Liver (tissue), 9 donors: ENCODE results near the gene SLC51A. TPM values are rescaled to one million over a fixed set of nuclear protein-coding genes. Genes with fewer than 3 reads are reported as not detected.

Experiments
- DNase-seq: peaks from one replicate; pipeline ENCODE4 v3.0.0-alpha.2; 2017; ENCODE audit warnings: low spot score
- H3K27ac ChIP-seq, 2 donors: one replicate each; pipeline ENCODE4 v1.7.0; 2013; ENCODE audit warnings: inconsistent platforms in 2 of 2, low read length in 2 of 2, control low read depth in 1 of 2, low read depth in 1 of 2, mild to moderate bottlenecking in 1 of 2
- H3K27me3 ChIP-seq, 4 donors: one replicate each; pipeline versions ENCODE4 v1.6.1 to v1.7.0; 2013; ENCODE audit warnings: low read length in 3 of 4, inconsistent platforms in 1 of 4, mild to moderate bottlenecking in 1 of 4, moderate library complexity in 1 of 4; ENCODE audit not compliant: control insufficient read depth in 4 of 4, insufficient read depth in 4 of 4
- H3K36me3 ChIP-seq, 4 donors: one replicate each; pipeline versions ENCODE4 v1.6.1 to v1.7.0; 2013; ENCODE audit warnings: low read length in 3 of 4, mild to moderate bottlenecking in 3 of 4, low read depth in 1 of 4, moderate library complexity in 1 of 4; ENCODE audit not compliant: control insufficient read depth in 4 of 4, insufficient read depth in 3 of 4
- H3K4me1 ChIP-seq, 4 donors: one replicate each; pipeline versions ENCODE4 v1.6.1 to v1.7.0; 2013; ENCODE audit warnings: low read length in 3 of 4, mild to moderate bottlenecking in 3 of 4, moderate library complexity in 1 of 4; ENCODE audit not compliant: control insufficient read depth in 4 of 4, insufficient read depth in 4 of 4
- H3K4me3 ChIP-seq, 3 donors: one replicate each; pipeline versions ENCODE4 v1.6.1 to v1.7.0; 2013; ENCODE audit warnings: low read length in 3 of 3, control low read depth in 1 of 3, low read depth in 1 of 3, mild to moderate bottlenecking in 1 of 3
- H3K9ac ChIP-seq, 2 donors: one replicate each; pipeline ENCODE4 v1.7.0; 2013; ENCODE audit warnings: low read length in 2 of 2, mild to moderate bottlenecking in 2 of 2, moderate library complexity in 2 of 2, control low read depth in 1 of 2, low read depth in 1 of 2
- H3K9me3 ChIP-seq, 4 donors: one replicate each; pipeline versions ENCODE4 v1.6.1 to v1.7.0; 2013; ENCODE audit warnings: low read length in 3 of 4; ENCODE audit not compliant: control insufficient read depth in 4 of 4
- EGR1 ChIP-seq, 2 donors: IDR thresholded peaks; 2 replicates each; pipeline ENCODE4 v1.6.1; 2016 to 2018; ENCODE audit warnings: antibody characterized with exemption in 2 of 2, low read depth in 2 of 2
- FOXA2 ChIP-seq: IDR thresholded peaks from 2 replicates; pipeline ENCODE4 v1.6.1; 2016; ENCODE audit warnings: antibody characterized with exemption
- GABPA ChIP-seq, 2 donors: IDR thresholded peaks in 1 of 2; conservative IDR thresholded peaks in 1 of 2; 2 replicates each; pipeline ENCODE4 v1.6.1; 2016; ENCODE audit warnings: antibody characterized with exemption in 2 of 2, mild to moderate bottlenecking in 1 of 2, moderate library complexity in 1 of 2
- HNF4A ChIP-seq, 2 donors: conservative IDR thresholded peaks; 2 replicates each; pipeline ENCODE4 v1.6.1; 2016; ENCODE audit warnings: antibody characterized with exemption in 2 of 2, mild to moderate bottlenecking in 2 of 2
- HNF4G ChIP-seq: IDR thresholded peaks from 2 replicates; pipeline ENCODE4 v1.6.1; 2016; ENCODE audit warnings: antibody characterized with exemption
- JUND ChIP-seq, 2 donors: IDR thresholded peaks; 2 replicates each; pipeline ENCODE4 v1.6.1; 2016; ENCODE audit warnings: antibody characterized with exemption in 2 of 2
- NR2F2 ChIP-seq: IDR thresholded peaks from 2 replicates; pipeline ENCODE4 v1.6.1; 2016; ENCODE audit warnings: antibody characterized with exemption
- RAD21 ChIP-seq, 2 donors: IDR thresholded peaks; 2 replicates each; pipeline ENCODE4 v1.6.1; 2016; ENCODE audit warnings: antibody characterized with exemption in 2 of 2, mild to moderate bottlenecking in 2 of 2
- RXRA ChIP-seq, 2 donors: IDR thresholded peaks; 2 replicates each; pipeline ENCODE4 v1.6.1; 2017 to 2018; ENCODE audit warnings: antibody characterized with exemption in 2 of 2, mild to moderate bottlenecking in 1 of 2
- SP1 ChIP-seq: IDR thresholded peaks from 2 replicates; pipeline ENCODE4 v1.6.1; 2018; ENCODE audit warnings: antibody characterized with exemption, mild to moderate bottlenecking
- TAF1 ChIP-seq: conservative IDR thresholded peaks from 2 replicates; pipeline ENCODE4 v1.6.1; 2016; ENCODE audit warnings: antibody characterized with exemption, mild to moderate bottlenecking
- YY1 ChIP-seq: IDR thresholded peaks from 2 replicates; pipeline ENCODE4 v1.6.1; 2016; ENCODE audit warnings: antibody characterized with exemption, mild to moderate bottlenecking
- WGBS: extraction: QIAGEN DNeasy Blood & Tissue Kit; methylation state at CpG from one replicate; pipeline ENCODE4 v1.1.7; 2013; 5-methylcytosine and 5-hydroxymethylcytosine counted together
- polyA plus RNA-seq, 2 donors: library from polyadenylated mRNA; stranded (reverse) in 1 of 2; unstranded in 1 of 2; fragments of 200-250 nt in 1 of 2; fragments of >200 nt in 1 of 2; fragmentation: Nextera tagmentation in 1 of 2; extraction: Ambion mirVana in 1 of 2; gene quantifications; one replicate each; pipeline versions ENCODE4 v1.2.1 to v1.2.3, GENCODE V29; 2013 to 2015
- total RNA-seq, 2 donors: library from RNA; depleted of rRNA; stranded (reverse); fragments of >200 nt; gene quantifications; one replicate each; pipeline ENCODE4 v1.2.3, GENCODE V29; 2014
- TF ChIP-seq, protein P1 (sequence below): IDR thresholded peaks from 2 replicates; pipeline ENCODE4 v1.6.1; 2016; ENCODE audit warnings: antibody characterized with exemption
- TF ChIP-seq, protein P2 (sequence below): IDR thresholded peaks from 2 replicates; pipeline ENCODE4 v1.6.1; 2016; ENCODE audit warnings: antibody characterized with exemption
- TF ChIP-seq, protein P3 (sequence below): fragments of 150-350 bp; IDR thresholded peaks from 2 replicates; pipeline ENCODE4 v1.5.1; 2017; ENCODE audit warnings: improper control_type of control experiment, low read depth, low read length; ENCODE audit not compliant: missing input control
- TF ChIP-seq, protein P4 (sequence below): IDR thresholded peaks from 2 replicates; pipeline ENCODE4 v1.6.1; 2016; ENCODE audit warnings: antibody characterized with exemption, mild to moderate bottlenecking
- donor health status: healthy.
- donor health status: healthy.
- donor health status: healthy.
- donor health status: healthy.
- donor health status: healthy.

SLC51A gene
- total and polyA plus RNA-seq, 4 donors = 19.9 to 52.5 (median 46.1) TPM

DNA sequence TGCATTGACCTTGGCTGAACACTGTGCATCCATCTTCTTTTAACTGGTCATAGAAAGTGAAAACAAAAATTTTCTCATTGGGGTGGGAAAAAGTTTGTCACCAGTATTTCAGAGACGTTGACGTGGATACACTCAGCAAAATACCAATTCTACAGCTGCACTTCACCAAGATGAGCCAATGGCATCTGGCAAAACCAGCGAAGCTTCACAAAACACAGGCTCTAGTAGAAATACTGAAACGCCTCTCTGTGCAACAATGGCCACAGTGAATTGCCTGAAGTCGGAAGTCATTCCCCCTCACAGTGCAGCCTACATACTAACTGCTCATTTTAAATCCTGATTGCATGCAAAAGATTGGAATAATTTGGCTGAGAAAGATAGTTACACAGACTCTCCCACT, 54.2 kb downstream of the SLC51A start:
- no peak for DNase-seq
- TF ChIP-seq RXRA (IDR thresholded peaks at IDR 0.05) = no peak
- TF ChIP-seq, protein P1, sequence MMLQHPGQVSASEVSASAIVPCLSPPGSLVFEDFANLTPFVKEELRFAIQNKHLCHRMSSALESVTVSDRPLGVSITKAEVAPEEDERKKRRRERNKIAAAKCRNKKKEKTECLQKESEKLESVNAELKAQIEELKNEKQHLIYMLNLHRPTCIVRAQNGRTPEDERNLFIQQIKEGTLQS = no peak
- TF ChIP-seq, protein P2, sequence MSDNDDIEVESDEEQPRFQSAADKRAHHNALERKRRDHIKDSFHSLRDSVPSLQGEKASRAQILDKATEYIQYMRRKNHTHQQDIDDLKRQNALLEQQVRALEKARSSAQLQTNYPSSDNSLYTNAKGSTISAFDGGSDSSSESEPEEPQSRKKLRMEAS = no peak
- no peak for TF ChIP-seq EGR1 (IDR thresholded peaks at IDR 0.05; ENCODE audit: low read depth in 2 of 2)
- no peak for TF ChIP-seq FOXA2
- no peak for TF ChIP-seq HNF4G
- TF ChIP-seq, protein P3, sequence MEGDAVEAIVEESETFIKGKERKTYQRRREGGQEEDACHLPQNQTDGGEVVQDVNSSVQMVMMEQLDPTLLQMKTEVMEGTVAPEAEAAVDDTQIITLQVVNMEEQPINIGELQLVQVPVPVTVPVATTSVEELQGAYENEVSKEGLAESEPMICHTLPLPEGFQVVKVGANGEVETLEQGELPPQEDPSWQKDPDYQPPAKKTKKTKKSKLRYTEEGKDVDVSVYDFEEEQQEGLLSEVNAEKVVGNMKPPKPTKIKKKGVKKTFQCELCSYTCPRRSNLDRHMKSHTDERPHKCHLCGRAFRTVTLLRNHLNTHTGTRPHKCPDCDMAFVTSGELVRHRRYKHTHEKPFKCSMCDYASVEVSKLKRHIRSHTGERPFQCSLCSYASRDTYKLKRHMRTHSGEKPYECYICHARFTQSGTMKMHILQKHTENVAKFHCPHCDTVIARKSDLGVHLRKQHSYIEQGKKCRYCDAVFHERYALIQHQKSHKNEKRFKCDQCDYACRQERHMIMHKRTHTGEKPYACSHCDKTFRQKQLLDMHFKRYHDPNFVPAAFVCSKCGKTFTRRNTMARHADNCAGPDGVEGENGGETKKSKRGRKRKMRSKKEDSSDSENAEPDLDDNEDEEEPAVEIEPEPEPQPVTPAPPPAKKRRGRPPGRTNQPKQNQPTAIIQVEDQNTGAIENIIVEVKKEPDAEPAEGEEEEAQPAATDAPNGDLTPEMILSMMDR = no peak
- TF ChIP-seq HNF4A (conservative IDR thresholded peaks at IDR 0.05) = no peak
- no peak for TF ChIP-seq SP1
- TF ChIP-seq GABPA (IDR thresholded peaks at IDR 0.05 in 1 of 2, conservative IDR thresholded peaks at IDR 0.05 in 1 of 2) = no peak
- TF ChIP-seq YY1 = no peak
- TF ChIP-seq, protein P4, sequence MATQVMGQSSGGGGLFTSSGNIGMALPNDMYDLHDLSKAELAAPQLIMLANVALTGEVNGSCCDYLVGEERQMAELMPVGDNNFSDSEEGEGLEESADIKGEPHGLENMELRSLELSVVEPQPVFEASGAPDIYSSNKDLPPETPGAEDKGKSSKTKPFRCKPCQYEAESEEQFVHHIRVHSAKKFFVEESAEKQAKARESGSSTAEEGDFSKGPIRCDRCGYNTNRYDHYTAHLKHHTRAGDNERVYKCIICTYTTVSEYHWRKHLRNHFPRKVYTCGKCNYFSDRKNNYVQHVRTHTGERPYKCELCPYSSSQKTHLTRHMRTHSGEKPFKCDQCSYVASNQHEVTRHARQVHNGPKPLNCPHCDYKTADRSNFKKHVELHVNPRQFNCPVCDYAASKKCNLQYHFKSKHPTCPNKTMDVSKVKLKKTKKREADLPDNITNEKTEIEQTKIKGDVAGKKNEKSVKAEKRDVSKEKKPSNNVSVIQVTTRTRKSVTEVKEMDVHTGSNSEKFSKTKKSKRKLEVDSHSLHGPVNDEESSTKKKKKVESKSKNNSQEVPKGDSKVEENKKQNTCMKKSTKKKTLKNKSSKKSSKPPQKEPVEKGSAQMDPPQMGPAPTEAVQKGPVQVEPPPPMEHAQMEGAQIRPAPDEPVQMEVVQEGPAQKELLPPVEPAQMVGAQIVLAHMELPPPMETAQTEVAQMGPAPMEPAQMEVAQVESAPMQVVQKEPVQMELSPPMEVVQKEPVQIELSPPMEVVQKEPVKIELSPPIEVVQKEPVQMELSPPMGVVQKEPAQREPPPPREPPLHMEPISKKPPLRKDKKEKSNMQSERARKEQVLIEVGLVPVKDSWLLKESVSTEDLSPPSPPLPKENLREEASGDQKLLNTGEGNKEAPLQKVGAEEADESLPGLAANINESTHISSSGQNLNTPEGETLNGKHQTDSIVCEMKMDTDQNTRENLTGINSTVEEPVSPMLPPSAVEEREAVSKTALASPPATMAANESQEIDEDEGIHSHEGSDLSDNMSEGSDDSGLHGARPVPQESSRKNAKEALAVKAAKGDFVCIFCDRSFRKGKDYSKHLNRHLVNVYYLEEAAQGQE = no peak
- no peak for TF ChIP-seq RAD21 (IDR thresholded peaks at IDR 0.05)
- no peak for TF ChIP-seq JUND (IDR thresholded peaks at IDR 0.05)
- Histone ChIP-seq H3K36me3 (peaks cover 7 to 21% (median 11%) of the 10 kb centered on the region in 4 donors), H3K27ac (no peak overlapping the region), H3K27me3 (no peaks in the 10 kb centered on the region), H3K4me3 (no peak overlapping the region), H3K4me1 (peaks cover 0 to 4% (median under 1%) of the 10 kb centered on the region in 4 donors), H3K9ac (no peak overlapping the region), H3K9me3 (peaks cover 0 to 2% (median 0%) of the 10 kb centered on the region in 4 donors)
- 96% methylated on average over 5 of the region's 5 CpGs for WGBS

DNA sequence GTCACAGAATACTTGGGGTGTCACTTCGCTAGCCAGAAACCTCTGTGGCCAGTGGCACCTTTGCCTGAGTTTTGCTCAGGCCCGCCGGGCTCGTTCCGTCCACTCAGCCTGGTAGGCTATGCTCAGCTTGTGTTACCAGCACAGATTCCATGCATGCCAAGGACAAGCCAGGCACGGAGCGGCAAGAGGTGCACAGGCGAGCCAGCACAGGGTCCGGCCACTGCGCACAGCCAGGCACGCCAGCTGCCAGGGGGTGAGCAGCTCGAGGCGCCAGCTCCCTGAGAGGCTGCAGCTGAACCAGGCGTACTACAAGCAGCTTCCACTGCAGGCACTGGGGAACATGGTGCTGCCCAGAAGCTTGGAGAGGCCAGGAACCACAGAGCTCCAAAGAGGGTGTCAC, 56.5 kb downstream of the SLC51A start:
- no peak for DNase-seq
- Histone ChIP-seq H3K27ac (no peak overlapping the region), H3K9ac (no peak overlapping the region), H3K4me3 (no peak overlapping the region), H3K27me3 (no peaks in the 10 kb centered on the region), H3K9me3 (peaks cover 0 to 2% (median 0%) of the 10 kb centered on the region in 4 donors), H3K36me3 (peaks cover 4 to 12% (median 7%) of the 10 kb centered on the region in 4 donors), H3K4me1 (peaks cover 0 to 4% (median under 1%) of the 10 kb centered on the region in 4 donors)
- TF ChIP-seq RXRA (IDR thresholded peaks at IDR 0.05) = no peak
- no peak for TF ChIP-seq NR2F2
- no peak for TF ChIP-seq HNF4A (conservative IDR thresholded peaks at IDR 0.05)
- TF ChIP-seq TAF1 = no peak
- WGBS = 97% methylated on average over 14 of the region's 14 CpGs
